HL-60 (cell line): ENCODE data around the gene TANC1.

Experiments used
- DNase-seq, 2 experiments: peaks; one replicate each; pipeline ENCODE4 v3.0.0-alpha.2; 2010 to 2020; ENCODE audit warnings: low read depth in 1 of 2, low spot score in 1 of 2
- H3K27ac ChIP-seq: fragments of 250-450 bp; sonication (Bioruptor Pico); replicated peaks from 2 replicates; pipeline ENCODE4 v1.5.1; 2020; ENCODE audit warnings: mild to moderate bottlenecking, moderate library complexity
- H3K27me3 ChIP-seq: fragments of 250-450 bp; sonication (Bioruptor Pico); 2 replicates; pipeline ENCODE4 v1.5.1; 2021; ENCODE audit warnings: mild to moderate bottlenecking, moderate library complexity; ENCODE audit not compliant: insufficient read depth, poor library complexity, severe bottlenecking
- H3K4me3 ChIP-seq: replicated peaks from 2 replicates; pipeline ENCODE4 v1.5.1; 2011; ENCODE audit warnings: mild to moderate bottlenecking, control low read depth, low read length; ENCODE audit not compliant: insufficient read depth
- CTCF ChIP-seq: IDR thresholded peaks from one replicate; pipeline ENCODE4 v1.5.1; 2011; ENCODE audit warnings: low read length, control low read depth, inconsistent platforms; ENCODE audit not compliant: insufficient read depth
- GABPA ChIP-seq: IDR thresholded peaks from 2 replicates; pipeline ENCODE4 v1.6.1; 2012; ENCODE audit warnings: low read depth
- POLR2AphosphoS5 ChIP-seq: IDR thresholded peaks from 2 replicates; pipeline ENCODE4 v1.6.1; 2012; ENCODE audit warnings: low read depth
- REST ChIP-seq: IDR thresholded peaks from 2 replicates; pipeline ENCODE4 v1.6.1; 2012; ENCODE audit warnings: low read depth; ENCODE audit not compliant: insufficient replicate concordance
- SPI1 ChIP-seq: IDR thresholded peaks from 2 replicates; pipeline ENCODE4 v1.6.1; 2012; ENCODE audit warnings: low read depth, mild to moderate bottlenecking, borderline replicate concordance

TANC1 gene

GRCh38 chr2:159108181-159108893 lies 139.9 kb downstream of the TANC1 start:
- TF ChIP-seq GABPA (no peak), REST (no peak), CTCF (no peak), SPI1 (no peak), POLR2AphosphoS5 (no peak)
- no peak for DNase-seq
- Histone ChIP-seq H3K27me3 (no peaks in the 10 kb centered on the region), H3K4me3 (no peak overlapping the region), H3K27ac (no peak overlapping the region)

- Histone ChIP-seq H3K27me3 (no peaks in the 10 kb centered on the region), H3K4me3 (no peak overlapping the region)
Observed at GRCh38 chr2:159109517-159109916, 141.1 kb downstream of the TANC1 start.

GRCh38 chr2:159110784-159111183 lies 142.3 kb downstream of the TANC1 start:
- no peak overlapping the region for H3K27ac ChIP-seq
- DNase-seq, result no peak
- H3K27me3 ChIP-seq, result no peaks in the 10 kb centered on the region
- no peak overlapping the region for H3K4me3 ChIP-seq
- no peak for TF ChIP-seq GABPA
- no peak for TF ChIP-seq SPI1
- TF ChIP-seq REST, result no peak
- no peak for TF ChIP-seq POLR2AphosphoS5
- no peak for TF ChIP-seq CTCF

More at GRCh38 chr2:159109517-159109916, 141.1 kb downstream of the TANC1 start:
- no peak for TF ChIP-seq SPI1
- TF ChIP-seq REST, result no peak
- TF ChIP-seq GABPA, result no peak
- no peak for TF ChIP-seq POLR2AphosphoS5
- no peak overlapping the region for H3K27ac ChIP-seq
- no peak for DNase-seq
